Duodenal mucosa (tissue), 2 donors: ENCODE measurements around the gene SPINK13.

Experiments used
- H3K27ac ChIP-seq: one replicate; pipeline ENCODE4 v1.7.0; 2013; ENCODE audit warnings: low read depth, low read length
- H3K27me3 ChIP-seq, 2 donors: one replicate each; pipeline ENCODE4 v1.7.0; 2013; ENCODE audit warnings: low read length in 2 of 2, control low read depth in 1 of 2; ENCODE audit not compliant: insufficient read depth in 2 of 2, control insufficient read depth in 1 of 2
- H3K36me3 ChIP-seq, 2 donors: one replicate each; pipeline ENCODE4 v1.7.0; 2013; ENCODE audit warnings: low read length in 2 of 2, control low read depth in 1 of 2; ENCODE audit not compliant: insufficient read depth in 2 of 2, control insufficient read depth in 1 of 2
- H3K4me1 ChIP-seq, 2 donors: one replicate each; pipeline ENCODE4 v1.7.0; 2013; ENCODE audit warnings: low read length in 2 of 2, control low read depth in 1 of 2; ENCODE audit not compliant: insufficient read depth in 2 of 2, control insufficient read depth in 1 of 2
- H3K4me3 ChIP-seq, 2 donors: one replicate each; pipeline ENCODE4 v1.7.0; 2013; ENCODE audit warnings: low read length in 2 of 2, low read depth in 1 of 2
- H3K9ac ChIP-seq, 2 donors: one replicate each; pipeline ENCODE4 v1.7.0; 2013; ENCODE audit warnings: low read length in 2 of 2, low read depth in 1 of 2
- H3K9me3 ChIP-seq, 2 donors: one replicate each; pipeline ENCODE4 v1.7.0; 2013; ENCODE audit warnings: low read length in 2 of 2, control low read depth in 1 of 2; ENCODE audit not compliant: control insufficient read depth in 1 of 2

The SPINK13 gene, protein sequence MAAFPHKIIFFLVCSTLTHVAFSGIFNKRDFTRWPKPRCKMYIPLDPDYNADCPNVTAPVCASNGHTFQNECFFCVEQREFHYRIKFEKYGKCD

DNA sequence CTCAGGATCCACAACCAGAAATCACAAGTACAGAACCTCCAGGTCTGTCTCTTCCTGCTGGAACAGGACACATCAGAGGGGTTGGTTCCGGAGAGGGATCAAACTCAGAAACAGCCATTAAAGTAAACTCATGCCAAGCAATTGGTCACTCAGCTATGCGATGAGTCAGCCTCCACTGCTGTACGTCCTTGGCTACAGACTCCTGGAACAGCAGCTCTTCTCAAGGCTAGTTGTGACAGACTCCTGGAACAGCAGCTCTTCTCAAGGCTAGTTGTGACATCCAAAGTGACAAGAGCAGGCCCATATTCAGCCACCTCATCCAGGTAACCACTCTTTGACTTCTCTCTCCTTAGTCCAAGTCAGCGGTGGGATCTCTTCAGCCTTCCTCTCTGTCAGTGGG lies at the start of gene SPINK13:
TSS of gene SPINK13 (plus strand) at position 229 of the 400 bp plus-strand sequence. CDS start 1,279 bp downstream, outside the sequence.
- H3K36me3 ChIP-seq, result no peaks in the 10 kb centered on the region
- no peaks in the 10 kb centered on the region for H3K27me3 ChIP-seq
- H3K27ac ChIP-seq, result no peak within 1 kb of the TSS
- no peak within 1 kb of the TSS for H3K4me3 ChIP-seq
- no peak within 1 kb of the TSS for H3K9ac ChIP-seq
- no peaks in the 10 kb centered on the region for H3K4me1 ChIP-seq
- H3K9me3 ChIP-seq, result no peaks in the 10 kb centered on the region

DNA sequence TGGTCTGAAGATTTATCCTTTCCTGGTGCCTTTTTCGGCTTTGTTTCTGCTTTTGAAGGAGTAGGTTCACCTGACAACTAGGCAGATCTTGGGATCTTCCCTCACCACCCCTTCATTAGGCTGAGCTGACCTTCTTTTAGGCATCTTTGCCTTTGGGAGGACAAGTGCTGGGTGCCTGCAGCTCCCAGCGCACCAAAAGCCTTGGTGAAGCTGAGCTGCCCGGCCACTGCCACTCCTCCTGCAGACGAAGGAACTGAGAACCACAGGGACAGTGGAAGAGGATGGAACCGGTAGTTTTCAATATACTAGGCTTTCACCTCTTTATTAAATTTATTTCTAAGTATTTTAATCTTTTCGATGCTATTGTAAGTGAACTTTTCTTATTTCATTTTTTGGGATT lies 47.1 kb upstream of the SPINK13 start:
- Histone ChIP-seq H3K4me3 (no peak overlapping the region), H3K27me3 (no peaks in the 10 kb centered on the region), H3K27ac (no peak overlapping the region), H3K4me1 (no peaks in the 10 kb centered on the region), H3K9ac (no peak overlapping the region), H3K36me3 (no peaks in the 10 kb centered on the region), H3K9me3 (no peaks in the 10 kb centered on the region)

DNA sequence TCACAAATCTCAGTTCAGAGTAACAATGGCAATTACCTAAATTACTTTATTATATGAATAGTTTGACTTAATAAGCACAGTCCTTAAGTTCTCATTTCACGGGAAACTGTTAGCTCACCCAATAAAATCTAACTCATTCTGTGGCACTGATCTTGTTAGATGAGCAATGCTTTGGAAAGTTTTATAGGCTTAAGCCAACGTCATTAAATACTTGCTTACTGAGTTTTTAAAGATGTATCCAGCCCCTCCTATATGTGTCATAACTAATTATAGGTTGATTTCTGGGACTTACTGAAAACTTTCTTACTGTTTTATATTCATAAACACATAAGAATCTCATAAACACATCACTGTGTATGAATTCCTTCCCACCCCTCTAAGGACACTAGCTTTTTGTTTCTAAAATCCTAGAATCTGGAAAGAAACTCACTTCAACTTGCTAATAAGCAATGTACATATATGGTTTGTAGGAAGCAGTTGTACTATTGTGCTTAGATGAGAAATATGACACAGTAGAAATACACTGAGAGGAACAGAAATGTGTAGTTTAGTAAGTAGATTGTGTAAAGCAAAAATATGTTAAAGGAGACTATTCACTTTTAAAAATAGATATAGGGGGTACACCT lies 44.4 kb upstream of the SPINK13 start:
- Histone ChIP-seq H3K27me3 (no peaks in the 10 kb centered on the region), H3K4me1 (no peaks in the 10 kb centered on the region), H3K9me3 (no peaks in the 10 kb centered on the region), H3K36me3 (no peaks in the 10 kb centered on the region), H3K9ac (no peak overlapping the region), H3K27ac (no peak overlapping the region), H3K4me3 (no peak overlapping the region)

DNA sequence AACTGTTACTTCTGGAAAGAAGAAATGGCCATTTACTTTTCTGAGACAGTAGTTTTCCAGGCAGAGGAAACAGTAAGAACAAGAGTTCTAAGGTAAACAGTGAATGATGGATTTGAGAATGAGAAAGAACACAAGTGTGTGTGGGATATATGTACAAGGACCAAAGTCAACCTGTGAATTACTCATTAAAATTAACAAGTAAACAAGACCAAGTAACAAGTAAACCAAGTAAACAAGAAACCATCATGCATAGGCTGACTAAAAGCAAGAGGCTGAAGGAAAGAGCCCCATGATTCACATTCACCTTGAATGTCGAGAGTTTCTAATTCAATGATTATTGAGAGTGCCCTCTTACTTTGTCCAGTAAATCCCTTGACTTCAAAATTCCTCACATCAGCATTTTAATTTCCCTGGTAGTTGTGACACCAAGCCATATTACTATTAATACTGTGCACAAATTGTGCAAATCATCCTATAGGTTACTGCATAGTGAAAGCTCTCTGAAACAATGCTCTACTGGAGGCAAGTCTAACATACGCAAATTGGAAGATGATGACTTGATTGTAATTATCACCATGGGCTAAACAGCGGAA lies 40.1 kb upstream of the SPINK13 start:
- Histone ChIP-seq H3K27me3 (no peaks in the 10 kb centered on the region), H3K9me3 (no peaks in the 10 kb centered on the region), H3K4me3 (no peak overlapping the region), H3K9ac (no peak overlapping the region), H3K27ac (no peak overlapping the region), H3K36me3 (no peaks in the 10 kb centered on the region), H3K4me1 (no peaks in the 10 kb centered on the region)

DNA sequence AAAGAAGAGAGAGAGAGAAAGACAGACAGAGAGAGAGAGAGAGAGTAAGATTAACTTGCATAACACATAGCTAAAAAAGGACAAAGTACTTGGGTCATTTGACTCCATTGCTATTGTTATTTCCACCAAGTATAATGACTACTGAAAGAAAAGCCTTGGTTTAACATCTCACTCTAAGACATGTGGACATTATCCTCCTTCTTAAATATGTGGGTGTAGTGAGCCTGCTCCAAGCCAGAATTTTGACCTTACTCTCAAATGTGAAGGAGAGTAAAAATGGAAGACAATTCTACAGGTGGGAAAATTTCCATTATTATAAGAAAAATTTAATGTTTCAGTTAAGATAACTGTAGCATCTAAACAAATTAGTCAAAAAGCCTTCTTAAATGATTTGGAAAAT lies 38.8 kb upstream of the SPINK13 start:
- Histone ChIP-seq H3K4me3 (no peak overlapping the region), H3K27ac (no peak overlapping the region), H3K36me3 (no peaks in the 10 kb centered on the region), H3K27me3 (no peaks in the 10 kb centered on the region), H3K9me3 (no peaks in the 10 kb centered on the region), H3K4me1 (no peaks in the 10 kb centered on the region), H3K9ac (no peak overlapping the region)

DNA sequence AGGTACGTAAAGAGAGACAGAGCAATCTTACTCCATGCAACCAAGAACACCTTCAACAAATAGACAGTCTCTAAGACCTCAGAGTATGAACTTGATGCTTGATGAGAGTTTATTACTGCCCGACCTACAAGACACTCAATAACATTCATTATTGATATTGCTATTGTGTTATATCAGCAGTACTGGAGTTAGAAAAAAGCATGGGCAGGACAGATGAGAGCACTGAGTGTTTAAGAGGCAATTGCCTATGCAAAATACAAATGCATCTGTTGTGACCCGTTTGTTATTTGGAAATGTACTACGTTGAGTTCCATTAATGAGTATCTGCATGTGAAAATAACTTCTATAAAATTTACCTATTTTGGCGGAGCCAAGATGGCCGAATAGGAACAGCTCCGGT lies 38.4 kb upstream of the SPINK13 start:
- Histone ChIP-seq H3K9ac (no peak overlapping the region), H3K4me1 (no peaks in the 10 kb centered on the region), H3K27ac (no peak overlapping the region), H3K36me3 (no peaks in the 10 kb centered on the region), H3K4me3 (no peak overlapping the region), H3K9me3 (no peaks in the 10 kb centered on the region), H3K27me3 (no peaks in the 10 kb centered on the region)

DNA sequence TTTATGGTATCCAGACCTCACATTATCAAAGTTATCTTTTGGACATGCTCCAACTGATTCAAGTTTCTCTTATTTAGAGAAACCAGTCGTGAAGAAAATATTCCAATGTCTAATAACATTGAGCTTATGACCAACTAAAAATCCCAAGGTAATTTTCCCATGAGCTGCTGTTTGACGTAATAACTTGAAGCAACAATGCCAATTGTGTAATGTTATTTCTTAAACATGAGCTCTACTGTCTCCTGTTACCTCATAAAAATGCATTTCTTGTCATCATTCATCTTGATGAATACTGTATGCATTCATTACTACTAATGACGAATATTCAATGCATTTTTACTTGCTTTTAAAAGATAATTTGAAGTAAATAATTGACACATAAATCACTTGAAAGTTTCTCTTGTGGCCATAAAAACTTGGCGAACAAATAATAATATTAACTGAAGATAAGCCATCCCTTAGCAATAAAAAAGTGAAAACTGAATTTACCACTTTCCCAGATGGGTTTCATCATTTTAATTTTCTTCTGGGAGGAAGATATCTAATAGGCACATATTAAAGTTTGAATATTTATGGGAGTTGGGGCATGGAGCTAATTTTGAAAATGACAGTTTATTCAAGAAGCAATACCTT lies 30.7 kb upstream of the SPINK13 start:
- Histone ChIP-seq H3K36me3 (no peaks in the 10 kb centered on the region), H3K27me3 (no peaks in the 10 kb centered on the region), H3K4me1 (no peaks in the 10 kb centered on the region), H3K9me3 (no peaks in the 10 kb centered on the region), H3K9ac (no peak overlapping the region), H3K4me3 (no peak overlapping the region), H3K27ac (no peak overlapping the region)

DNA sequence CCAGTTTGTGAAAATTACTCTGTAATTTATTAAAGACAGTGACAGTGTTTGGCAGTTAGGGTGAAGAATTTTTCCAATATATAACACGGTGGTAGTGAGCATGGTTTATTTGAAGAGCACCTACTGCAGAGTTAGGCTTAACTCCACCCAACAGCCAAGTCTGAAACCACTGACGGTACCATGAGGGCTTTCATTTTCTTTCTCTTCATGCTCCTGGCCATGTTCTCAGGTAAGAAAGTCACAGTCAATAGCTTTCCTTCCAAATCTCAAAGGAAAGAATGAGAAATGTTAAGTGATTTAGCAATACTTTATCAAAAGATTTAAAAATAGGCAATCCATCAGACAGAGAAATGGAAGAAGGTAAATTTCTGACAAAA lies 30.2 kb upstream of the SPINK13 start, which contains the start of gene MARCOL:
TSS of gene MARCOL (plus strand) at position 108 of the 377 bp plus-strand sequence. CDS start at position 181, 73 bp downstream.
- Histone ChIP-seq H3K27ac (no peak within 1 kb of the TSS), H3K27me3 (no peaks in the 10 kb centered on the region), H3K4me3 (no peak within 1 kb of the TSS), H3K36me3 (no peaks in the 10 kb centered on the region), H3K9ac (no peak within 1 kb of the TSS), H3K9me3 (no peaks in the 10 kb centered on the region), H3K4me1 (no peaks in the 10 kb centered on the region)

DNA sequence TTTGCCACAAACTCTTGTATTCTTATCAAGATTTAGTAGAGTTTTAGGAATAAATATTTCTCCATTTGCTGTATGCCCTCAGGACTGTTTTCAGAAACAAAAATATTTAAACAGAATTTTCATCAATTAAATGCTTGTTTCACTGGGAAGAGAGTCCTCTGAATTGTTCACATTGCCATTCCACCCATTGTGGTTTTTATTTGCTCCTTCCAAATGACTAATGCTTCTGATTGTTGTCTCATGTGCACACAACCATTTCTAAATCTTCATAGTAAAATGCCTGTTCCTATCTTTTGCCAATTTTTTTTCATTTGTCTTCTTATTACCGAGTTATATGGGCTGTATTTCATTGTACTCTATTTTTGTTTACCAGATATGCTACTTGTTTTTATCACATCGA lies 19.7 kb upstream of the SPINK13 start:
- H3K4me1 ChIP-seq, result no peaks in the 10 kb centered on the region
- H3K27me3 ChIP-seq, result no peaks in the 10 kb centered on the region
- H3K27ac ChIP-seq, result no peak overlapping the region
- no peak overlapping the region for H3K4me3 ChIP-seq
- no peaks in the 10 kb centered on the region for H3K36me3 ChIP-seq
- H3K9me3 ChIP-seq, result no peaks in the 10 kb centered on the region
- H3K9ac ChIP-seq, result no peak overlapping the region

DNA sequence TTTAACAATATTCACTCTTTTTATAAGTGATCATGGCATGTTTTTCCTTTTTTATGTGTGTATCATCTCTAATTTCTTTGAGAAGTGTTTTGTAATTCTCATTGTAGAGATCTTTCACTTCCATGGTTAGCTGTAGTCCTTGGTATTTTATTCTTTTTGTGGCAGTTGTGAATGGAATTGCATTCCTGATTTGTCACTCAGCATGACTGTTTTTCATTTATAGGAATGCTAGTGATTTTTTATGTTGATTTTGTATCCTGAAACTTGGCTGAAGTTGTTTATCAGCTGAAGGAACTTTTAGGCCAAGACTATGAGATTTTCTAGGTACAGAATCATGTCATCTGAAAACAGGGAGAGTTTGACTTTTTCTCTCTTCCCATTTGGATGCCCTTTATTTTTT lies 13.1 kb upstream of the SPINK13 start:
- no peaks in the 10 kb centered on the region for H3K4me1 ChIP-seq
- H3K36me3 ChIP-seq, result no peaks in the 10 kb centered on the region
- H3K9me3 ChIP-seq, result peaks cover 0 to 8% of the 10 kb centered on the region in 2 donors
- H3K4me3 ChIP-seq, result no peak overlapping the region
- no peak overlapping the region for H3K27ac ChIP-seq
- H3K9ac ChIP-seq, result no peak overlapping the region
- no peaks in the 10 kb centered on the region for H3K27me3 ChIP-seq
